Measurements from ENCODE around the gene LRP1.

GRCh38 chr12:57091638-57092528 is 36.4 kb upstream of the LRP1 start:
- TF ChIP-seq POLR2AphosphoS5 (IDR thresholded peaks at IDR 0.05; ENCODE audit: low read depth, low read length) = no peak
- no peak for TF ChIP-seq CTCF (IDR thresholded peaks at IDR 0.05)
- TF ChIP-seq, protein P1, sequence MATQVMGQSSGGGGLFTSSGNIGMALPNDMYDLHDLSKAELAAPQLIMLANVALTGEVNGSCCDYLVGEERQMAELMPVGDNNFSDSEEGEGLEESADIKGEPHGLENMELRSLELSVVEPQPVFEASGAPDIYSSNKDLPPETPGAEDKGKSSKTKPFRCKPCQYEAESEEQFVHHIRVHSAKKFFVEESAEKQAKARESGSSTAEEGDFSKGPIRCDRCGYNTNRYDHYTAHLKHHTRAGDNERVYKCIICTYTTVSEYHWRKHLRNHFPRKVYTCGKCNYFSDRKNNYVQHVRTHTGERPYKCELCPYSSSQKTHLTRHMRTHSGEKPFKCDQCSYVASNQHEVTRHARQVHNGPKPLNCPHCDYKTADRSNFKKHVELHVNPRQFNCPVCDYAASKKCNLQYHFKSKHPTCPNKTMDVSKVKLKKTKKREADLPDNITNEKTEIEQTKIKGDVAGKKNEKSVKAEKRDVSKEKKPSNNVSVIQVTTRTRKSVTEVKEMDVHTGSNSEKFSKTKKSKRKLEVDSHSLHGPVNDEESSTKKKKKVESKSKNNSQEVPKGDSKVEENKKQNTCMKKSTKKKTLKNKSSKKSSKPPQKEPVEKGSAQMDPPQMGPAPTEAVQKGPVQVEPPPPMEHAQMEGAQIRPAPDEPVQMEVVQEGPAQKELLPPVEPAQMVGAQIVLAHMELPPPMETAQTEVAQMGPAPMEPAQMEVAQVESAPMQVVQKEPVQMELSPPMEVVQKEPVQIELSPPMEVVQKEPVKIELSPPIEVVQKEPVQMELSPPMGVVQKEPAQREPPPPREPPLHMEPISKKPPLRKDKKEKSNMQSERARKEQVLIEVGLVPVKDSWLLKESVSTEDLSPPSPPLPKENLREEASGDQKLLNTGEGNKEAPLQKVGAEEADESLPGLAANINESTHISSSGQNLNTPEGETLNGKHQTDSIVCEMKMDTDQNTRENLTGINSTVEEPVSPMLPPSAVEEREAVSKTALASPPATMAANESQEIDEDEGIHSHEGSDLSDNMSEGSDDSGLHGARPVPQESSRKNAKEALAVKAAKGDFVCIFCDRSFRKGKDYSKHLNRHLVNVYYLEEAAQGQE (IDR thresholded peaks at IDR 0.05; ENCODE audit: insufficient read depth in 1 of 2, low read depth in 2 of 2, low read length in 1 of 2) = no peak
- no peak for TF ChIP-seq SIN3A (IDR thresholded peaks at IDR 0.05; ENCODE audit: borderline replicate concordance, insufficient read depth, low read depth, low read length)
- TF ChIP-seq TCF7L2 (IDR thresholded peaks at IDR 0.05; ENCODE audit: low read depth, low read length) = no peak
